Spinal cord (tissue), 10 donors: ENCODE results near the gene ZFAND2B. TPM values are rescaled to one million over a fixed set of nuclear protein-coding genes. Genes with fewer than 3 reads are reported as not detected.
"Not testable (repeated sequence)": the region's sequence is repeated elsewhere in the genome, so short reads cannot be mapped to it uniquely, and the experiment has no call there.

Source experiments
- DNase-seq, 6 donors: peaks; one replicate each; pipeline versions ENCODE4 v3.0.0 to v3.0.0-alpha.2; 2013 to 2015; ENCODE audit warnings: low spot score in 6 of 6, low read depth in 4 of 6
- H3K27ac ChIP-seq: one replicate; pipeline ENCODE4 v1.5.1; 2013; ENCODE audit warnings: low read depth, low read length, control low read depth
- H3K27me3 ChIP-seq: one replicate; pipeline ENCODE4 v1.6.1; 2013; ENCODE audit warnings: low read length; ENCODE audit not compliant: control insufficient read depth, insufficient read depth
- H3K36me3 ChIP-seq: one replicate; pipeline ENCODE4 v1.6.1; 2013; ENCODE audit warnings: low read length; ENCODE audit not compliant: control insufficient read depth, insufficient read depth
- H3K4me1 ChIP-seq: one replicate; pipeline ENCODE4 v1.6.1; 2013; ENCODE audit warnings: low read length; ENCODE audit not compliant: control insufficient read depth, insufficient read depth
- H3K4me3 ChIP-seq: one replicate; pipeline ENCODE4 v1.5.1; 2013; ENCODE audit warnings: low read depth, low read length, control low read depth
- H3K9me3 ChIP-seq: one replicate; pipeline ENCODE4 v1.6.1; 2013; ENCODE audit warnings: low read length; ENCODE audit not compliant: control insufficient read depth, insufficient read depth
- WGBS: methylation state at CpG from one replicate; pipeline ENCODE4 v1.1.5; 2013; ENCODE audit warnings: missing lambda C conversion rate; ENCODE audit not compliant: insufficient coverage; 5-methylcytosine and 5-hydroxymethylcytosine counted together
- polyA plus RNA-seq, 2 donors: library from polyadenylated mRNA; unstranded; fragments of 120-200 nt; gene quantifications; one replicate each; pipeline ENCODE4 v1.2.1, GENCODE V29; 2013; ENCODE audit not compliant: insufficient read length in 2 of 2
- total RNA-seq, 2 donors: library from RNA; depleted of rRNA in 1 of 2; stranded (reverse); fragments of 120-200 nt in 1 of 2; fragments of >200 nt in 1 of 2; gene quantifications; one replicate each; pipeline versions ENCODE4 v1.2.3 to v1.2.4, GENCODE V29; 2013 to 2014
- donor health status: healthy.

Gene ZFAND2B
- total and polyA plus RNA-seq, 4 donors: 14.5 to 46.4 (median 38.9) TPM

DNA sequence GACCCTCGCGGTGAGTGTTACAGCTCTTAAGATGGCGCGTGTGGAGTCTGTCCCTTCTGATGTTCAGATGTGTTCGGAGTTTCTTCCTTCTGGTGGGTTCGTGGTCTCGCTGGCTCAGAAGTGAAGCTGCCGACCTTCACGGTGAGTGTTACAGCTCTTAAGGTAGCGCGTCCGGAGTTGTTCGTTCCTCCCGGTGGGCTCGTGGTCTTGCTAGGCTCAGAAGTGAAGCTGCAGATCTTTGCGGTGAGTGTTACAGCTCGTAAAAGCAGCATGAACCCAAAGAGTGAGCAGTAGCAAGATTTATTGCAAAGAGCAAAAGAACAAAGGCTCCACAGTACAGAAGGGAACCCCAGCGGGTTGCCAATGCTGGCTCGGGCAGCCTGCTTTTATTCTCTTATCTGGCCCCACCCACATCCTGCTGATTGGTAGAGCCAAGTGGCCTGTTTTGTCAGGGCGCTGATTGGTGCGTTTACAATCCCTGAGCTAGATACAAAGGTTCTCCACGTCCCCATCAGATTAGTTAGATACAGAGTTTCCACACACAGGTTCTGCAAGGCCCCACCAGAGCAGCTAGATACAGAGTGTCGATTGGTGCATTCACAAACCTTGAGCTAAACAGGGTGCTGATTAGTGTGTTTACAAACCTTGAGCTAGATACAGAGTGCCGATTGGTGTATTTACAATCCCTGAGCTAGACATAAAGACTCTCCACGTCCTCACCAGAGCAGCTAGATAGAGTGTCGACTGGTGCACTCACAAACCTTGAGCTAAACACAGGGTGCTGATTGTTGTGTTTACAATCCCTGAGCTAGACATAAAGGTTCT lies 5.9 kb upstream of the ZFAND2B start:
- H3K9me3 ChIP-seq, H3K4me1 ChIP-seq, H3K27me3 ChIP-seq, H3K4me3 ChIP-seq, H3K36me3 ChIP-seq, H3K27ac ChIP-seq: not testable (repeated sequence)
- peak in 2 of 6 donors; percentile 18 to 50 for DNase-seq
- 32% methylated on average over 19 of the region's 26 CpGs for WGBS

DNA sequence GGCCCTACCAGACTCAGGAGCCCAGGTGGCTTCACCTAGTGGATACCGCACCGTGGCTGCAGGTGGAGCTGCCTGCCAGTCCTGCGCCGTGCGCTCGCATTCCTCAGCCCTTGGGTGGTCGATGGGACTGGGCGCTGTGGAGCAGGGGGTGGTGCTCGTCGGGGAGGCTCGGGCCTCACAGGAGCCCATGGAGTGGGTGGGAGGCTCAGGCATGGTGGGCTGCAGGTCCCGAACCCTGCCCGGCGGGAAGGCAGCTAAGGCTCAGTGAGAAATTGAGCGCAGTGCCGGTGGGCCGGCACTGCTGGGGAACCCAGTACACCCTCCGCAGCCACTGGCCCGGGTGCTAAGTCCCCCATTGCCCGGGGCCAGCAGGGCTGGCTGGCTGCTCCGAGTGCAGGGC lies 5.3 kb upstream of the ZFAND2B start:
- not testable (repeated sequence) for H3K27ac ChIP-seq, H3K9me3 ChIP-seq
- WGBS: 88% methylated on average over 12 of the region's 21 CpGs

DNA sequence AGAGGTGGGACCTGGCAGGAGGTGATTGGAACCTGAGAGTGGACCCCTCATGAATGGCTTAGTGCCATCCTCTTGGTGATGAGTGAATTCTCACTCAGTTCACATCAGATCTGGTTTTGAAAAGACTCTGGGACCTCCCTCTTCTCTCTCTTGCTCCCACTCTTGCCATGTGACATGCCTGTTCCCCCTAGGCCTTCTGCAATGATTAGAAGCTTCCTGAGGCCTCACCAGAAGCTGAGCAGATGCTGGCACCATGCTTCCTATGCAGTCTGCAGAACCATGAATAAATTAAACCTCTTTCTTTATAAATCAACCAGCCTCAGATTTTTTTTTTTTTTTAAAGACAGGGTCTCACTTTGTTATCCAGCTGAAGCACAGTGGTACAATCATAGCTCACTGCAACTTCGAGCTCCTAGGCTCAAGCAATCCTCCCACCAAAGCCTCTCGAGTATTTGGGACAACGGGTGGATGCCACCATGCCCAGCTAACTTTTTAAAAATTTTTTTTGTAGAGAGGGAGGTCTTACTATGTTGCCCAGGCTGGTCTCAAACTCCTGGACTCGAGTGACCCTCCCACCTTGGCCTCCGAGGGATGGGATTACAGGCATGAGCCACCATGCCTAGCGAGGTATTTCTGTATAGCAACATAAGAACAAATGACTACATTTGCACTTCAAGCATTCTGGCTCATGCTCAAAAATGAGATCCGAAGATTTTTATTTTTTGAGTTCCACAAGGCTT lies 2.0 kb upstream of the ZFAND2B start:
- DNase-seq: no peak
- Histone ChIP-seq H3K9me3 (no peaks in the 10 kb centered on the region), H3K27me3 (no peaks in the 10 kb centered on the region), H3K27ac (no peak overlapping the region), H3K4me1 (peaks cover 20% of the 10 kb centered on the region), H3K36me3 (peaks cover 13% of the 10 kb centered on the region), H3K4me3 (no peak overlapping the region)
- WGBS: 100% methylated on average over 3 of the region's 7 CpGs

More for the DNA sequence above, 5.3 kb upstream of the ZFAND2B start:
- H3K4me3 ChIP-seq, H3K36me3 ChIP-seq, DNase-seq, H3K4me1 ChIP-seq, H3K27me3 ChIP-seq: not testable (repeated sequence)

- no peak for DNase-seq
- H3K27me3 ChIP-seq: no peaks in the 10 kb centered on the region
- H3K9me3 ChIP-seq: no peaks in the 10 kb centered on the region
- WGBS: 80% methylated on average over 1 of the region's 5 CpGs
- peaks cover 20% of the 10 kb centered on the region for H3K4me1 ChIP-seq
- no peak overlapping the region for H3K27ac ChIP-seq
- H3K36me3 ChIP-seq: peaks cover 17% of the 10 kb centered on the region
- H3K4me3 ChIP-seq: no peak overlapping the region
Observed at GRCh38 chr2:219205165-219205538, 1.4 kb upstream of the ZFAND2B start.

GRCh38 chr2:219205981-219206327 lies 628 bp upstream of the ZFAND2B start:
- H3K4me1 ChIP-seq: peaks cover 20% of the 10 kb centered on the region
- H3K4me3 ChIP-seq: peak overlapping the region; percentile 84
- no peak for DNase-seq
- peak overlapping the region; percentile 98 for H3K27ac ChIP-seq
- no peaks in the 10 kb centered on the region for H3K9me3 ChIP-seq
- WGBS: 20% methylated on average over 6 of the region's 7 CpGs
- H3K36me3 ChIP-seq: peaks cover 25% of the 10 kb centered on the region
- H3K27me3 ChIP-seq: no peaks in the 10 kb centered on the region

DNA sequence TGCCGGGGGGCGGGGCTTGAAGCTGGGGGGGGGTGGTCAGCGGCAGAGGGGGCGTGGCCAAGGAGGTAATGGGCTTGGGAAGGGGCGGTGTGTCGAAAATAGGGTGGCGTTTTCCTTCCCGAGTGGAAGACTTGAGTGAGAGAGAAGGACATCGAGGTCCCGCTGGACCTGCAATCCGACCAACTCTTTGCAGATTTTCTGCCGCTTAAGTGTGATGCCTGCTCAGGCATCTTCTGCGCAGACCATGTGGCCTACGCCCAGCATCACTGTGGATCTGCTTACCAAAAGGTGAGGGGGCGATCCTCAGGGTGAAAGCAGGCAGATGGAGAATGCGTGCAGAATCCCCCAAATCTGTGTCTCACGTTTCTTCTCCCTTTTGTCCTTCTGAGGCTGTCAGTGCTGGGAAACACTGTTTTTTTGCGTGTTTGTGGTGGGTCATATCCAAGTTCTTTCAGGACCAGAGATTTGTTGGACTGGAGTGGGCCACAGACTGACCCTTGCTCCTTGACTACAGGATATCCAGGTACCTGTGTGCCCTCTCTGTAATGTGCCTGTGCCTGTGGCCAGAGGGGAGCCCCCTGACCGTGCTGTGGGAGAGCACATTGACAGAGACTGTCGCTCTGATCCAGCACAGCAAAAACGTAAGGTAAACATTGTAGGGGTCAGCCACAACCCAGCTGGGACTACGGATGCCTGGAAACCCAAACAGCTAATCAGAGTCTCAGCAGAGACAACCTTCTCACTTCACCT lies 727 bp downstream of the ZFAND2B start:
- Histone ChIP-seq H3K4me3 (peak overlapping the region; percentile 84), H3K27me3 (no peaks in the 10 kb centered on the region), H3K27ac (peak overlapping the region; percentile 97), H3K36me3 (peaks cover 36% of the 10 kb centered on the region), H3K9me3 (no peaks in the 10 kb centered on the region), H3K4me1 (peaks cover 20% of the 10 kb centered on the region)
- no peak for DNase-seq
- WGBS: 11% methylated on average over 20 of the region's 22 CpGs

DNA sequence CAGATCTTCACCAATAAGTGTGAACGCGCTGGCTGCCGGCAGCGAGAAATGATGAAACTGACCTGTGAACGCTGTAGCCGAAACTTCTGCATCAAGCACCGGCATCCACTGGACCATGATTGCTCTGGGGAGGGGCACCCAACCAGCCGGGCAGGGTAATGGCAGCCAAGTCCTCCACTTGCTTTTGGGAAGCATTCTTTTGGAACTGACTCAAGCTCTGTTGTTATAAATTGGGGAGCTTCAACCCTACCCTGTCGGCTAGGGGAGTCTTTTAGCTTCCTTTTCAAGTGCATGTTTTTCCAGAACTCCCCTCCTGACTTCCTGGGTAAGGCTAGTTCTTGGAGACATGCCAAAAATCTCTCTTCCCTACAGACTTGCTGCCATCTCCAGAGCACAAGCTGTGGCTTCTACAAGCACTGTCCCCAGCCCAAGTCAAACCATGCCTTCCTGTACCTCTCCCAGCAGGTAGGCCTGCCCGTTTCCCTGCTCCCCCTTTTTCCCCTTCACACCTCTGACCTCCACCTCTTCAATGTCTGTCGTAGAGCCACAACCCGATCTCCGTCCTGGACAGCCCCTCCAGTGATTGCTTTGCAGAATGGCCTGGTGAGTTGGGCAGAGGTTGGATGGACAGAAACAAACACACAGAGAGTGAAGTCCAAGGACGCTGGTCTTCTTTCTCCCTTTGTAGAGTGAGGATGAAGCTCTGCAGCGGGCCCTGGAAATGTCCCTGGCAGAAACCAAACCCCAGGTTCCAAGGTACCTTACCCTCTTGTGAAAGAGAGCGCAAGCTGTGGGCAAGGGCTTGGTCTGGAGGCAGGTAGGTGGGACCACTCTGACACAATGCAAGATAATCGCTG lies 1.5 kb downstream of the ZFAND2B start:
- peak overlapping the region; percentile 97 for H3K27ac ChIP-seq
- H3K4me3 ChIP-seq: no peak overlapping the region
- peaks cover 20% of the 10 kb centered on the region for H3K4me1 ChIP-seq
- H3K36me3 ChIP-seq: peaks cover 45% of the 10 kb centered on the region
- 59% methylated on average over 11 of the region's 17 CpGs for WGBS
- DNase-seq: peak in 1 of 6 donors; percentile 44
- no peaks in the 10 kb centered on the region for H3K27me3 ChIP-seq
- no peaks in the 10 kb centered on the region for H3K9me3 ChIP-seq

DNA sequence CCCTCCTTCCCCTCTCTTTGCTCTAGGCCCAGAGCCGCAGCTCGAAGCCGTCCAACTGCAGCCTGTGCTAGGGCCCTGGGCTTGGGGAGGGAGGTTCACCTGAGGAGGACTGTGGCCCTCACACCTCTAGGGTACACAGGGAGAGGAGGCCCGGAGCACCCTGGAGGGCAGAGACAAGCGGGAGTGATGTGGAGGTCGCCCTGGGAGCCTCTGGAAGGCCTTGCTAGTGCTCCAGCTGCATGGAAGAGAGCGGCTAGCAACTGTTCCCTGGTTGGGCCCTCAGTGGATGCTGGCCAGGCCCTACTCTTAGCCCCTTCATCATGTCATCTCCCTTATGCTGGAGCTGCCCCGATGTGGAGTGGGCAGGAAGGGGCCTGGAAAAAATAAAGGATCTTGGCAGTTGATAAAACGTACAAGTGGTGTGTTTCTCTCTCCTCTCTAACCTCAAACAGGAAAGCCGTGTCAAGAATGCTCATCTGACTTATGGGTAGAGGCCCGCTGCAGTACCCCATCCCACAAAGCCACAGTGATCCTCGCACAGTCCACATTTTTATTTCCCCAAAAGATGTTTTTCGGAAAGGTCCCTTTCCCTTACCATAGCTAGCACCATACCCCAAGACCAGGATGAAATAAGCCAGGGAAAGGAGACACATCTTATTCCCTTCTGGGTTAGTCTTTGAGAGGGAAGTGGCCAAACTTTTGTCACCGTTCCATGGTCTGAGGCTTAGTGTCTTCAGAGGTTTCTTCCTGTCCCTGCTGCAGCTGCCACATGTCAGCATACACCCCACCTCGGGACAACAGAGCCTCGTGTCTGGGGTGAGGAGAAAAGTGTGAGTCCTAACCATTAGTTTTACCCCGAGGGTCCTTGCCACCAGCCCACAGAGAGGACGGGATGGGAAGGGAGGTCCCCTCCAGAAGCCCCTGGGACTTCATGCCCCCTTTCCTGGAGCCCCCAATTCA lies 2.9 kb downstream of the ZFAND2B start:
- Histone ChIP-seq H3K36me3 (peaks cover 59% of the 10 kb centered on the region), H3K4me1 (peaks cover 20% of the 10 kb centered on the region), H3K9me3 (no peaks in the 10 kb centered on the region), H3K27me3 (no peaks in the 10 kb centered on the region), H3K4me3 (no peak overlapping the region), H3K27ac (no peak overlapping the region)
- no peak for DNase-seq
- 86% methylated on average over 10 of the region's 18 CpGs for WGBS
